SU-DHL-6 (cell line): Measurements from ENCODE around the gene ADGRG2.

Experiments
- CTCF ChIP-seq: fragments of 200-600 bp; sonication (generic); IDR thresholded peaks from one replicate; pipeline ENCODE4 v1.5.1; 2017; ENCODE audit warnings: antibody characterized with exemption, mild to moderate bottlenecking, low read length, moderate library complexity; ENCODE audit not compliant: insufficient read depth, poor library complexity, severe bottlenecking
- EZH2phosphoT487 ChIP-seq: fragments of 200-600 bp; sonication (generic), shearing (Covaris generic); conservative IDR thresholded peaks from 2 replicates; pipeline ENCODE4 v1.6.1; 2018; ENCODE audit warnings: mild to moderate bottlenecking, antibody characterized with exemption, low read length, moderate library complexity, mixed read lengths

GRCh38 chrX:18962329-18962728 is 159.9 kb downstream of the ADGRG2 start:
- no peak for TF ChIP-seq EZH2phosphoT487
- no peak for TF ChIP-seq CTCF
